Mammary epithelial cell (primary cell): ENCODE results near the gene RFTN1.

Experiments used
- EZH2 ChIP-seq: IDR thresholded peaks from 2 replicates; pipeline ENCODE4 v1.6.1; 2012; ENCODE audit warnings: low read length, inconsistent platforms, borderline replicate concordance
- TF ChIP-seq, protein P1 (sequence below), 2 donors: IDR thresholded peaks in 1 of 2; conservative IDR thresholded peaks in 1 of 2; 2 replicates each; pipeline ENCODE4 v1.5.1; 2011 to 2012; ENCODE audit warnings: inconsistent platforms in 2 of 2, low read length in 2 of 2, mild to moderate bottlenecking in 2 of 2, control low read depth in 1 of 2, low read depth in 1 of 2; ENCODE audit not compliant: insufficient read depth in 1 of 2; ENCODE audit errors: extremely low read depth in 1 of 2

DNA sequence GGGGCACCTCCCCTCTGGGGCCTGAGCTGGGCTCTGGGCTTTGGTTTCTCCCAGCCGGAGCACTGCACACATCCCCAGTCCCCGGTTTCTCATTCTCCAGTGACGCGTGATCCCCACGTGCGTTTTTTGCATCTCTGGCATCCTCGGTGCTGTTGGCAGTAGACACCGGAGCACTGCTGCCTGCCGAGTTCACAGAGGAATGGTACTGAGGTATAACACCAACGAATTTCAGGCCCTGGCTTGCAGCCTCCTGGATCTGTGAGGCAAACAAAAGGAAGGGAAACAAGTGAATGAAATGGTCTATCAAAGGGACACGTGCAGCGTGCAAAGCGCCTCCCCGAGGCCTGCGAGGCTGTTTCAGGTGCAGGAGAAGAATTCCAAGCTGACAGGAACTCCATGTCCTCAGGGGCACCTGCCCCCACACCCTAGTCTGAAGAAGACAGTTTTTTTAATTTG lies 135.6 kb downstream of the RFTN1 start:
- TF ChIP-seq, protein P1, sequence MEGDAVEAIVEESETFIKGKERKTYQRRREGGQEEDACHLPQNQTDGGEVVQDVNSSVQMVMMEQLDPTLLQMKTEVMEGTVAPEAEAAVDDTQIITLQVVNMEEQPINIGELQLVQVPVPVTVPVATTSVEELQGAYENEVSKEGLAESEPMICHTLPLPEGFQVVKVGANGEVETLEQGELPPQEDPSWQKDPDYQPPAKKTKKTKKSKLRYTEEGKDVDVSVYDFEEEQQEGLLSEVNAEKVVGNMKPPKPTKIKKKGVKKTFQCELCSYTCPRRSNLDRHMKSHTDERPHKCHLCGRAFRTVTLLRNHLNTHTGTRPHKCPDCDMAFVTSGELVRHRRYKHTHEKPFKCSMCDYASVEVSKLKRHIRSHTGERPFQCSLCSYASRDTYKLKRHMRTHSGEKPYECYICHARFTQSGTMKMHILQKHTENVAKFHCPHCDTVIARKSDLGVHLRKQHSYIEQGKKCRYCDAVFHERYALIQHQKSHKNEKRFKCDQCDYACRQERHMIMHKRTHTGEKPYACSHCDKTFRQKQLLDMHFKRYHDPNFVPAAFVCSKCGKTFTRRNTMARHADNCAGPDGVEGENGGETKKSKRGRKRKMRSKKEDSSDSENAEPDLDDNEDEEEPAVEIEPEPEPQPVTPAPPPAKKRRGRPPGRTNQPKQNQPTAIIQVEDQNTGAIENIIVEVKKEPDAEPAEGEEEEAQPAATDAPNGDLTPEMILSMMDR (conservative IDR thresholded peaks at IDR 0.05 in 1 of 2, IDR thresholded peaks at IDR 0.05 in 1 of 2; ENCODE audit: extremely low read depth in 1 of 2, insufficient read depth in 1 of 2, low read depth in 1 of 2, low read length in 2 of 2) = no peak
- TF ChIP-seq EZH2 = no peak
